Panc1 (cell line): ENCODE data around the gene INPP4B.

Source experiments
- CTCF ChIP-seq: fragments of 450-650 bp; IDR thresholded peaks from 2 replicates; pipeline ENCODE4 v1.5.1; 2017; ENCODE audit warnings: mild to moderate bottlenecking
- POLR2AphosphoS5 ChIP-seq: IDR thresholded peaks from 2 replicates; pipeline ENCODE4 v1.6.1; 2012; ENCODE audit warnings: mild to moderate bottlenecking, low read depth, low read length, moderate library complexity
- REST ChIP-seq, 2 experiments: IDR thresholded peaks; 2 replicates each; pipeline ENCODE4 v1.6.1; 2011 to 2012; ENCODE audit warnings: low read depth in 2 of 2, control low read depth in 1 of 2, low read length in 1 of 2, mild to moderate bottlenecking in 1 of 2, moderate library complexity in 1 of 2; ENCODE audit not compliant: insufficient read depth in 1 of 2
- SIN3A ChIP-seq: IDR thresholded peaks from 2 replicates; pipeline ENCODE4 v1.6.1; 2012; ENCODE audit warnings: low read depth, mild to moderate bottlenecking, low read length, moderate library complexity, borderline replicate concordance; ENCODE audit not compliant: insufficient read depth
- TCF7L2 ChIP-seq: IDR thresholded peaks from 2 replicates; pipeline ENCODE4 v1.6.1; 2011; ENCODE audit warnings: mild to moderate bottlenecking, low read depth, low read length, inconsistent platforms

GRCh38 chr4:142581881-142582280 is 264.2 kb downstream of the INPP4B start:
- TF ChIP-seq CTCF (no peak), SIN3A (no peak), TCF7L2 (no peak), POLR2AphosphoS5 (no peak), REST (IDR thresholded peaks at IDR 0.05; ENCODE audit: insufficient read depth in 1 of 2, low read depth in 2 of 2, low read length in 1 of 2) (no peak)
